Measurements from ENCODE around the gene TNIP1. TPM values are rescaled to one million over a fixed set of nuclear protein-coding genes. Genes with fewer than 3 reads are reported as not detected.

TNIP1 gene
- polyA plus RNA-seq, 2 of the 4 experiments (the other 2 are of a cell fraction) = 48.4 to 53.4 TPM

- no peak overlapping the region for H3K27ac ChIP-seq
- no peak for ATAC-seq
- TF ChIP-seq EHF (CRISPR knock-in tag; IDR thresholded peaks at IDR 0.05) = no peak
- TF ChIP-seq, protein P1, sequence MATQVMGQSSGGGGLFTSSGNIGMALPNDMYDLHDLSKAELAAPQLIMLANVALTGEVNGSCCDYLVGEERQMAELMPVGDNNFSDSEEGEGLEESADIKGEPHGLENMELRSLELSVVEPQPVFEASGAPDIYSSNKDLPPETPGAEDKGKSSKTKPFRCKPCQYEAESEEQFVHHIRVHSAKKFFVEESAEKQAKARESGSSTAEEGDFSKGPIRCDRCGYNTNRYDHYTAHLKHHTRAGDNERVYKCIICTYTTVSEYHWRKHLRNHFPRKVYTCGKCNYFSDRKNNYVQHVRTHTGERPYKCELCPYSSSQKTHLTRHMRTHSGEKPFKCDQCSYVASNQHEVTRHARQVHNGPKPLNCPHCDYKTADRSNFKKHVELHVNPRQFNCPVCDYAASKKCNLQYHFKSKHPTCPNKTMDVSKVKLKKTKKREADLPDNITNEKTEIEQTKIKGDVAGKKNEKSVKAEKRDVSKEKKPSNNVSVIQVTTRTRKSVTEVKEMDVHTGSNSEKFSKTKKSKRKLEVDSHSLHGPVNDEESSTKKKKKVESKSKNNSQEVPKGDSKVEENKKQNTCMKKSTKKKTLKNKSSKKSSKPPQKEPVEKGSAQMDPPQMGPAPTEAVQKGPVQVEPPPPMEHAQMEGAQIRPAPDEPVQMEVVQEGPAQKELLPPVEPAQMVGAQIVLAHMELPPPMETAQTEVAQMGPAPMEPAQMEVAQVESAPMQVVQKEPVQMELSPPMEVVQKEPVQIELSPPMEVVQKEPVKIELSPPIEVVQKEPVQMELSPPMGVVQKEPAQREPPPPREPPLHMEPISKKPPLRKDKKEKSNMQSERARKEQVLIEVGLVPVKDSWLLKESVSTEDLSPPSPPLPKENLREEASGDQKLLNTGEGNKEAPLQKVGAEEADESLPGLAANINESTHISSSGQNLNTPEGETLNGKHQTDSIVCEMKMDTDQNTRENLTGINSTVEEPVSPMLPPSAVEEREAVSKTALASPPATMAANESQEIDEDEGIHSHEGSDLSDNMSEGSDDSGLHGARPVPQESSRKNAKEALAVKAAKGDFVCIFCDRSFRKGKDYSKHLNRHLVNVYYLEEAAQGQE (IDR thresholded peaks at IDR 0.05) = no peak
- no peak for TF ChIP-seq ZSCAN20 (CRISPR knock-in tag; IDR thresholded peaks at IDR 0.05)
- TF ChIP-seq E2F6 (IDR thresholded peaks at IDR 0.05; ENCODE audit: borderline replicate concordance, low read depth) = no peak
- no peak for TF ChIP-seq CEBPB (IDR thresholded peaks at IDR 0.05)
- no peak for TF ChIP-seq RAD21 (conservative IDR thresholded peaks at IDR 0.05 in 1 of 2, IDR thresholded peaks at IDR 0.05 in 1 of 2)
- no peak for TF ChIP-seq ZFP36 (IDR thresholded peaks at IDR 0.05; ENCODE audit: borderline replicate concordance, partially characterized antibody)
- no peak for TF ChIP-seq EP300 (IDR thresholded peaks at IDR 0.05)
- TF ChIP-seq ZC3H11A (IDR thresholded peaks at IDR 0.05) = no peak
- no peak for TF ChIP-seq CBX8 (IDR thresholded peaks at IDR 0.05)
- ChIA-PET CTCF (interaction anchor here (0.8 kb wide), 1 partner anchor 29 kb away, joined by 3 read pairs; no protein-coding TSS in a partner anchor), POLR2A (interaction anchor here (1.1 kb wide), 1 partner anchor 233 kb away, joined by 3 read pairs; the partner anchor contains the start of gene GM2A)
- WGBS (ENCODE audit: missing lambda C conversion rate) = 98% methylated on average over 2 of the region's 2 CpGs
- no peak for FAIRE-seq
- no peaks in the 10 kb centered on the region for H3K4me1 ChIP-seq
- DNase-seq (ENCODE audit: low read depth in 1 of 2, low spot score in 1 of 2) = no peak
- H3K4me3 ChIP-seq = no peak overlapping the region
- no peaks in the 10 kb centered on the region for H3K9me3 ChIP-seq
- H3K4me2 ChIP-seq = no peak overlapping the region
Observed at GRCh38 chr5:151019331-151019730, 61.5 kb downstream of the TNIP1 start.

DNA sequence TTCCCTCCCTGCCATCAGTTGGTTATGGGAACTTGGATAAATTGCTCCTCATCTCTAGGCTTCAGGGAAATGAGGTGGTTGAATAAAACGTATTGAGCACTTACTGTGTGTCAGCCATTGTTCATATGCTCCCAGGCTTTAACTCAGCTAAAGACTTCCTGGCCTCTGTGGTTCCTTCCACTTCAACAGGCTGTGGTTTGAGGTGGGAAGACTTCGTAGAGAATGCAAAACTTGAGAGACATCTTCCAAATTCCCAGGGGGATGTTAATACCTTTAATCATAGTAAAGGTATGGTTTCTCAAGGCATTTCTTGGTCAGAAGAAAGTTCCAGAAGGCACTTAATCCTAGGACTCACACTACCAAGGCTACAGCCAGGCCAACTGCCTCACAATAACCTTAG, 62.0 kb downstream of the TNIP1 start:
- ChIA-PET POLR2A (no interaction called here), CTCF (no interaction called here)
- no peak for TF ChIP-seq CHD2 (IDR thresholded peaks at IDR 0.05; ENCODE audit: low read length, partially characterized antibody)
- Histone ChIP-seq H3K4me1 (no peaks in the 10 kb centered on the region), H3K9me3 (no peaks in the 10 kb centered on the region), H3K27ac (no peak overlapping the region), H3K4me3 (no peak overlapping the region), H3K4me2 (no peak overlapping the region)
- ATAC-seq (no peak), FAIRE-seq (no peak), DNase-seq (ENCODE audit: low read depth in 1 of 2, low spot score in 1 of 2) (no peak)
- 53% methylated on average over 2 of the region's 2 CpGs for WGBS (ENCODE audit: missing lambda C conversion rate)

DNA sequence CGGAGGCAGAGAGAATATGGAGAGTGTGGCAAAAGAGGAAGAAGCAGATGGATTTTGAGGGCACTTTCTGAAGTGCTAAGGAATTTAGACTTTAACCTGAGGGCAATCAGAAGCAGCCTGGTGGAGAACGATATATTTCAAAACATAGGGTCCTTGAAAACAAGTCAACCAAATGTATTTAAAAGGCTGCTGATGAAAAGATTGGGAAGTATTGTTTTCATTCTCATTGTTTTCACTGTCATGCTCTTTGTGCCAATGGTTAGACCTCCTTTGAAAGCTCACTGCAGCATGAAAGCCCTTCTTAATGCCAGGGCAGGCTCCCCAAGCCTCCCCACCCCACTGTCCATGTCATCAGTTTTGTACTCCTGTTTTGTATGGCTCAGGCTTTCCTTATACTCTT, 62.9 kb downstream of the TNIP1 start:
- POLR2A ChIA-PET = no interaction called here
- TF ChIP-seq, protein P2, sequence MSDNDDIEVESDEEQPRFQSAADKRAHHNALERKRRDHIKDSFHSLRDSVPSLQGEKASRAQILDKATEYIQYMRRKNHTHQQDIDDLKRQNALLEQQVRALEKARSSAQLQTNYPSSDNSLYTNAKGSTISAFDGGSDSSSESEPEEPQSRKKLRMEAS (IDR thresholded peaks at IDR 0.05) = no peak
- TF ChIP-seq JUN (IDR thresholded peaks at IDR 0.05) (no peak), CEBPB (IDR thresholded peaks at IDR 0.05) (no peak)
- no peaks in the 10 kb centered on the region for H3K9me3 ChIP-seq
- FAIRE-seq (no peak), ATAC-seq (no peak), DNase-seq (ENCODE audit: low read depth in 1 of 2, low spot score in 1 of 2) (no peak)
- no peak overlapping the region for H3K27ac ChIP-seq
- H3K4me2 ChIP-seq = no peak overlapping the region
- H3K4me3 ChIP-seq = no peak overlapping the region
- CTCF ChIA-PET = interaction anchor here (1.4 kb wide), 1 partner anchor 108 kb away, joined by 3 read pairs; no protein-coding TSS in a partner anchor
- 62% methylated on average over 2 of the region's 2 CpGs for WGBS (ENCODE audit: missing lambda C conversion rate)
- no peaks in the 10 kb centered on the region for H3K4me1 ChIP-seq

DNA sequence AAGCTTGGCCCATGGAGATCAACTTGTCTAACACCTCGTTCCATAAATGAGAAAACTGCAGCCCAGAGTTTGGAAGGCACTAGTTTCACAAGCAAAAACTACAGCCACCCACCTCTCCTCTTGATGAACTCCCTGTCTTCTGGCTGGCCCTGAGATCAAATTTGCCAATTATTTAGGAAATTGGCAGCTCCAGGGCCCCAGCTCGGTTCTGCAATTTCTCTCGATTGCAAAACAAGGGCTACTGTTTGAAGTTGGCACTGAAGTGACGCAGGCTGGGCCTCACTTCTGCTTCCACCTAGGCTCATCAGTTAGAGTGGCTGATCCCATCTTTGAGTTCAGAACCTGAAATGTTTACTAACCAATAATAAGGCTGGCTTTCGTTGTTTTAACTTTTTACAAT, 64.1 kb downstream of the TNIP1 start:
- Histone ChIP-seq H3K4me1 (no peaks in the 10 kb centered on the region), H3K4me3 (no peak overlapping the region), H3K9me3 (no peaks in the 10 kb centered on the region), H3K27ac (no peak overlapping the region), H3K4me2 (no peak overlapping the region)
- TF ChIP-seq HEYL (CRISPR knock-in tag; IDR thresholded peaks at IDR 0.05) (no peak), CTCF (IDR thresholded peaks at IDR 0.05) (no peak), MYC (IDR thresholded peaks at IDR 0.05; ENCODE audit: borderline replicate concordance, low read length) (no peak), HOXA7 (CRISPR knock-in tag; IDR thresholded peaks at IDR 0.05) (no peak)
- DNase-seq (ENCODE audit: low read depth in 1 of 2, low spot score in 1 of 2) (no peak), ATAC-seq (no peak), FAIRE-seq (no peak)
- WGBS (ENCODE audit: missing lambda C conversion rate) = 62% methylated on average over 5 of the region's 5 CpGs
- POLR2A ChIA-PET = no interaction called here
- CTCF ChIA-PET = interaction anchor here (1.3 to 2.9 kb wide), 4 partner anchors 35 to 147 kb away, joined by 3 to 12 read pairs (median 6); no protein-coding TSS in a partner anchor

Measured in A549 (cell line).